Parathyroid adenoma (tissue), 2 donors: ENCODE measurements around the gene P2RX2.

Experiments
- H2AFZ ChIP-seq: fragments of 300-600 bp; sonication (generic); one replicate; pipeline ENCODE4 v1.7.0; 2017; ENCODE audit warnings: antibody characterized with exemption, mild to moderate bottlenecking
- H3K27ac ChIP-seq: fragments of 300-600 bp; sonication (generic); one replicate; pipeline ENCODE4 v1.7.0; 2017
- H3K27me3 ChIP-seq: fragments of 300-600 bp; sonication (generic); one replicate; pipeline ENCODE4 v1.7.0; 2017; ENCODE audit warnings: low read length; ENCODE audit not compliant: control insufficient read depth, insufficient read depth
- H3K36me3 ChIP-seq: fragments of 300-600 bp; sonication (generic); one replicate; pipeline ENCODE4 v1.7.0; 2017; ENCODE audit warnings: low read length; ENCODE audit not compliant: control insufficient read depth, insufficient read depth
- H3K4me1 ChIP-seq: fragments of 300-600 bp; sonication (generic); one replicate; pipeline ENCODE4 v1.7.0; 2017; ENCODE audit warnings: control low read depth
- H3K4me2 ChIP-seq: fragments of 300-600 bp; sonication (generic); one replicate; pipeline ENCODE4 v1.7.0; 2017; ENCODE audit warnings: low read length
- H3K4me3 ChIP-seq: fragments of 300-600 bp; sonication (generic); one replicate; pipeline ENCODE4 v1.7.0; 2017; ENCODE audit warnings: low read depth, low read length
- H3K79me2 ChIP-seq: fragments of 300-600 bp; sonication (generic); one replicate; pipeline ENCODE4 v1.7.0; 2017; ENCODE audit warnings: control low read depth
- H3K9ac ChIP-seq: fragments of 300-600 bp; sonication (generic); one replicate; pipeline ENCODE4 v1.7.0; 2017; ENCODE audit warnings: mild to moderate bottlenecking
- H3K9me3 ChIP-seq: fragments of 300-600 bp; sonication (generic); one replicate; pipeline ENCODE4 v1.7.0; 2017; ENCODE audit warnings: low read length; ENCODE audit not compliant: control insufficient read depth
- TF ChIP-seq, protein P1 (sequence below): fragments of 300-600 bp; sonication (generic); IDR thresholded peaks from one replicate; pipeline ENCODE4 v1.7.0; 2017; ENCODE audit warnings: antibody characterized with exemption, mild to moderate bottlenecking
- donor health status: primary hyperparathyroidism.

Gene P2RX2

GRCh38 chr12:132651444-132652100 lies 33.0 kb downstream of the P2RX2 start:
- Histone ChIP-seq H3K9ac (no peak overlapping the region), H3K27ac (no peak overlapping the region), H2AFZ (no peak overlapping the region), H3K9me3 (no peaks in the 10 kb centered on the region), H3K4me2 (no peak overlapping the region), H3K4me1 (no peaks in the 10 kb centered on the region), H3K27me3 (no peaks in the 10 kb centered on the region), H3K79me2 (no peaks in the 10 kb centered on the region), H3K36me3 (no peaks in the 10 kb centered on the region), H3K4me3 (no peak overlapping the region)
- TF ChIP-seq, protein P1, sequence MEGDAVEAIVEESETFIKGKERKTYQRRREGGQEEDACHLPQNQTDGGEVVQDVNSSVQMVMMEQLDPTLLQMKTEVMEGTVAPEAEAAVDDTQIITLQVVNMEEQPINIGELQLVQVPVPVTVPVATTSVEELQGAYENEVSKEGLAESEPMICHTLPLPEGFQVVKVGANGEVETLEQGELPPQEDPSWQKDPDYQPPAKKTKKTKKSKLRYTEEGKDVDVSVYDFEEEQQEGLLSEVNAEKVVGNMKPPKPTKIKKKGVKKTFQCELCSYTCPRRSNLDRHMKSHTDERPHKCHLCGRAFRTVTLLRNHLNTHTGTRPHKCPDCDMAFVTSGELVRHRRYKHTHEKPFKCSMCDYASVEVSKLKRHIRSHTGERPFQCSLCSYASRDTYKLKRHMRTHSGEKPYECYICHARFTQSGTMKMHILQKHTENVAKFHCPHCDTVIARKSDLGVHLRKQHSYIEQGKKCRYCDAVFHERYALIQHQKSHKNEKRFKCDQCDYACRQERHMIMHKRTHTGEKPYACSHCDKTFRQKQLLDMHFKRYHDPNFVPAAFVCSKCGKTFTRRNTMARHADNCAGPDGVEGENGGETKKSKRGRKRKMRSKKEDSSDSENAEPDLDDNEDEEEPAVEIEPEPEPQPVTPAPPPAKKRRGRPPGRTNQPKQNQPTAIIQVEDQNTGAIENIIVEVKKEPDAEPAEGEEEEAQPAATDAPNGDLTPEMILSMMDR, result no peak

- no peak overlapping the region for H3K4me3 ChIP-seq
- no peak overlapping the region for H2AFZ ChIP-seq
- no peak overlapping the region for H3K27ac ChIP-seq
- TF ChIP-seq, protein P1, result no peak
- no peaks in the 10 kb centered on the region for H3K4me1 ChIP-seq
- H3K4me2 ChIP-seq, result no peak overlapping the region
- H3K79me2 ChIP-seq, result no peaks in the 10 kb centered on the region
- H3K9ac ChIP-seq, result no peak overlapping the region
- H3K36me3 ChIP-seq, result no peaks in the 10 kb centered on the region
- H3K27me3 ChIP-seq, result no peaks in the 10 kb centered on the region
- H3K9me3 ChIP-seq, result no peaks in the 10 kb centered on the region
Measured at GRCh38 chr12:132653567-132654290, 35.2 kb downstream of the P2RX2 start.

DNA sequence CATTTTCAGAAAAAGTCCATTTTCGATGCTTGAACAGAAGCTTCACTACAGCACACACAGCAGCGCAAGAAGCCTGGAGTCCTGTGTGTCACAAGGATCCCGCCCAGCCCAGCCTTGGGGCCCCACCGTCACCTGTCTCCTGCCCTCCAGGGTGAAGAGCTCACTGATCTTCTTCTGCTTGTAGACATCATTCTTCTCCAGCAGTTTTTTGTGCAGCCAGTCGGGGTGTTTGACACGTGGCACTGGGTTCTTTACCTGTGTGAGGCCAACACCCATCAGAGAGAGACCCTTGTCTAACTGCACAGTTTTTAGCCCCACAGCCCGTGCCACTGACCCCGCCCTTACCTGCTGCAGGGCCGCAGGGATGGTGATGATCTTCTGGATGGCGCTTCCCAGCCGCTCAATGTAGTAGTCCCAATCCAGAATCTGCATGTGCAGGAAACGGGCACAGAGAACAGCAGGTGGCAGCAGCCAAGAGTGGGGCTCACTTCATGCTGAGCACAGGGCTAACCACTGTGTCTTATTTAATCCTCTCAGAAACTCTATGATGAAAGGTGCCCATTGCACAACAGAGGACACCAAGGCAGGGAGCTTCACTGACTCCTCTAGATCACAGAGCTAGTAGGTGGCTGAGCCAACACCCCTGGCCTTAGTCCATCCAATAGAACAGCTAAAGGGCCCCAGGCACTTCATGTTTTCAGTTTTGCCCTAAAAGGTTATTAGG lies 38.6 kb downstream of the P2RX2 start:
- Histone ChIP-seq H3K9ac (no peak overlapping the region), H3K27ac (no peak overlapping the region), H2AFZ (no peak overlapping the region), H3K9me3 (no peaks in the 10 kb centered on the region), H3K4me3 (no peak overlapping the region), H3K79me2 (no peaks in the 10 kb centered on the region), H3K4me2 (no peak overlapping the region), H3K27me3 (no peaks in the 10 kb centered on the region), H3K4me1 (peaks cover 5% of the 10 kb centered on the region), H3K36me3 (no peaks in the 10 kb centered on the region)
- TF ChIP-seq, protein P1, result no peak

GRCh38 chr12:132658149-132658894 lies 39.7 kb downstream of the P2RX2 start:
- Histone ChIP-seq H3K36me3 (no peaks in the 10 kb centered on the region), H3K79me2 (no peaks in the 10 kb centered on the region), H3K27me3 (no peaks in the 10 kb centered on the region), H3K27ac (no peak overlapping the region), H3K9me3 (no peaks in the 10 kb centered on the region), H2AFZ (no peak overlapping the region), H3K4me2 (no peak overlapping the region), H3K4me3 (no peak overlapping the region), H3K4me1 (peaks cover 5% of the 10 kb centered on the region), H3K9ac (no peak overlapping the region)
- TF ChIP-seq, protein P1, result no peak
